SK-N-SH treated with all-trans-retinoic acid at 6 μM for 48 hours (cell line): ENCODE data around the gene LINGO1.

Experiments used
- BACH2 ChIP-seq: fragments of 250-450 bp; sonication (Bioruptor Pico); IDR thresholded peaks from 2 replicates; pipeline ENCODE4 v1.9.0; 2021; ENCODE audit warnings: mild to moderate bottlenecking, borderline replicate concordance
- ESRRG ChIP-seq: fragments of 250-450 bp; sonication (Bioruptor Pico); IDR thresholded peaks from 2 replicates; pipeline ENCODE4 v1.6.1; 2021; ENCODE audit warnings: mild to moderate bottlenecking
- RARB ChIP-seq: fragments of 250-450 bp; sonication (Bioruptor Pico); IDR thresholded peaks from 2 replicates; pipeline ENCODE4 v1.8.0; 2021; ENCODE audit warnings: mild to moderate bottlenecking, moderate library complexity
- SNAI2 ChIP-seq: fragments of 250-450 bp; sonication (Bioruptor Pico); IDR thresholded peaks from 2 replicates; pipeline ENCODE4 v1.5.0; 2020; ENCODE audit warnings: mild to moderate bottlenecking, moderate library complexity
- ZNF565 ChIP-seq: fragments of 450-650 bp; formaldehyde crosslinking; conservative IDR thresholded peaks from 2 replicates; pipeline ENCODE4 v1.5.0; 2020; ENCODE audit warnings: low read depth, mild to moderate bottlenecking, moderate library complexity
- TF ChIP-seq, protein P1 (sequence below): fragments of 250-450 bp; sonication (Bioruptor Pico); IDR thresholded peaks from 2 replicates; pipeline ENCODE4 v1.8.0; 2021; ENCODE audit warnings: low read depth, mild to moderate bottlenecking, moderate library complexity, borderline replicate concordance

DNA sequence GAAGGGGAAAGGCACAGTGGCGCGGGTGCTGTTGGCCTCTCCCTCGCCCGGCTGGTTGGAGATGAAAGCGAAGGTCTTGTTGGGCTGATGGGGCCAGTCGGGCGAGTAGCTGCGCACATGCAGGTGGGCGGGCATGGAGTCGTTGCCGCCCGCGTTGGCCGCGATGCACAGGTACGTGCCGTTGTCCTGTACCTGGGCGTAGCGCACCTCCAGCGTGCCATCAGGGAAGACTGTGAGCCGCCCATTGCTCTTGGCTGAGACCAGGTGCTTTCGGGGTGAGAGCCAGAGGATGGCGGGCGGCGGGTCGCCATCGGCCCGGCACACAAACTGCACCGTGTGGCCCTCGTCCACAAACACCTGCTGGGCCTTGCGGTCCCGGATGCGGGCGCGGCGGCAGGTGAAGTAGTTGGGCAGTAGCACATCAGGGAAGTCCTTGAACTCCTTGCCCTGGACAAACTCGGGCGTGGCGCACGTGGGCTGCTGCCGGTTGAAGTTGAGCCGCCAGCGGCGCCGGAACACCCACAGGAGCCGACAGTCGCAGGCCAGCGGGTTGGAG is 18.4 kb downstream of the LINGO1 start:
- TF ChIP-seq, protein P1, sequence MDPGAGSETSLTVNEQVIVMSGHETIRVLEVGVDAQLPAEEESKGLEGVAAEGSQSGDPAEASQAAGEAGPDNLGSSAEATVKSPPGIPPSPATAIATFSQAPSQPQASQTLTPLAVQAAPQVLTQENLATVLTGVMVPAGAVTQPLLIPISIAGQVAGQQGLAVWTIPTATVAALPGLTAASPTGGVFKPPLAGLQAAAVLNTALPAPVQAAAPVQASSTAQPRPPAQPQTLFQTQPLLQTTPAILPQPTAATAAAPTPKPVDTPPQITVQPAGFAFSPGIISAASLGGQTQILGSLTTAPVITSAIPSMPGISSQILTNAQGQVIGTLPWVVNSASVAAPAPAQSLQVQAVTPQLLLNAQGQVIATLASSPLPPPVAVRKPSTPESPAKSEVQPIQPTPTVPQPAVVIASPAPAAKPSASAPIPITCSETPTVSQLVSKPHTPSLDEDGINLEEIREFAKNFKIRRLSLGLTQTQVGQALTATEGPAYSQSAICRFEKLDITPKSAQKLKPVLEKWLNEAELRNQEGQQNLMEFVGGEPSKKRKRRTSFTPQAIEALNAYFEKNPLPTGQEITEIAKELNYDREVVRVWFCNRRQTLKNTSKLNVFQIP (CRISPR knock-in tag): no peak
- TF ChIP-seq ZNF565 (no peak), SNAI2 (CRISPR knock-in tag) (no peak), BACH2 (CRISPR knock-in tag) (no peak), ESRRG (CRISPR knock-in tag) (no peak), RARB (CRISPR knock-in tag) (no peak)
